Measurements from ENCODE around the gene FHIT.

GRCh38 chr3:60384341-60384740 lies 866.9 kb downstream of the FHIT start:
- TF ChIP-seq CTCF (IDR thresholded peaks at IDR 0.05) (no peak), EP300 (IDR thresholded peaks at IDR 0.05) (no peak), POLR2A (IDR thresholded peaks at IDR 0.05) (no peak)

All from ovary (tissue), 3 donors.